Ascending aorta (tissue), 2 donors: Measurements from ENCODE around the gene ALPP. TPM values are rescaled to one million over a fixed set of nuclear protein-coding genes. Genes with fewer than 3 reads are reported as not detected.

Experiments
- DNase-seq, 2 donors: peaks; one replicate each; pipeline ENCODE4 v3.0.0-alpha.2; 2019; ENCODE audit warnings: low spot score in 2 of 2
- H3K27ac ChIP-seq, 2 donors: fragments of 200-600 bp; sonication (generic); one replicate each; pipeline ENCODE4 v1.5.1; 2016 to 2017; ENCODE audit warnings: mild to moderate bottlenecking in 1 of 2
- H3K27me3 ChIP-seq: fragments of 200-600 bp; sonication (generic); one replicate; pipeline ENCODE4 v1.5.1; 2017
- H3K36me3 ChIP-seq, 2 donors: fragments of 200-600 bp; sonication (generic); one replicate each; pipeline ENCODE4 v1.5.1; 2016
- H3K4me1 ChIP-seq, 2 donors: fragments of 200-600 bp; sonication (generic); one replicate each; pipeline ENCODE4 v1.5.1; 2016 to 2017; ENCODE audit warnings: mild to moderate bottlenecking in 1 of 2
- H3K4me3 ChIP-seq, 2 donors: fragments of 200-600 bp; sonication (generic); one replicate each; pipeline ENCODE4 v1.5.1; 2016 to 2017; ENCODE audit warnings: mild to moderate bottlenecking in 1 of 2
- H3K9me3 ChIP-seq, 2 donors: fragments of 200-600 bp; sonication (generic); one replicate each; pipeline ENCODE4 v1.5.1; 2016
- CTCF ChIP-seq, 3 experiments: fragments of 200-600 bp in 2 of 3; fragments of 450-650 bp in 1 of 3; sonication (generic) in 2 of 3; IDR thresholded peaks; one replicate each; pipeline ENCODE4 v1.5.1; 2016 to 2019; ENCODE audit warnings: antibody characterized with exemption in 3 of 3, mild to moderate bottlenecking in 1 of 3, moderate library complexity in 1 of 3
- intact Hi-C: fragments of 100-400 bp; cut with DNase I; formaldehyde crosslinking; loops from one replicate; pipeline ENCODE4 v1.15.1; 2023
- total RNA-seq: library from RNA; depleted of rRNA; stranded (reverse); fragments of >200 nt; gene quantifications from one replicate; pipeline ENCODE4 v1.1.0, GENCODE V29; 2016

The ALPP gene
- total RNA-seq, 1 donor from 2014 or later, result not detected

GRCh38 chr2:232351686-232352510, 26.7 kb upstream of the ALPP start:
- no peaks in the 10 kb centered on the region for H3K9me3 ChIP-seq
- DNase-seq, result no peak
- no peaks in the 10 kb centered on the region for H3K4me1 ChIP-seq
- no peaks in the 10 kb centered on the region for H3K36me3 ChIP-seq
- no peak for TF ChIP-seq CTCF (IDR thresholded peaks at IDR 0.05)
- no peak overlapping the region for H3K27ac ChIP-seq
- H3K4me3 ChIP-seq, result no peak overlapping the region
- intact Hi-C loops, result no loop called here
- H3K27me3 ChIP-seq, result peaks cover 19% of the 10 kb centered on the region

- Histone ChIP-seq H3K4me3 (no peak overlapping the region), H3K27ac (no peak overlapping the region), H3K36me3 (no peaks in the 10 kb centered on the region), H3K4me1 (no peaks in the 10 kb centered on the region), H3K9me3 (no peaks in the 10 kb centered on the region), H3K27me3 (peaks cover 19% of the 10 kb centered on the region)
- no peak for TF ChIP-seq CTCF (IDR thresholded peaks at IDR 0.05)
- intact Hi-C loops, result no loop called here
- DNase-seq, result no peak
Observed at GRCh38 chr2:232352511-232353091, 25.9 kb upstream of the ALPP start.

- Histone ChIP-seq H3K27me3 (peaks cover 19% of the 10 kb centered on the region), H3K36me3 (no peaks in the 10 kb centered on the region), H3K4me1 (no peaks in the 10 kb centered on the region), H3K9me3 (no peaks in the 10 kb centered on the region), H3K4me3 (no peak overlapping the region), H3K27ac (no peak overlapping the region)
- DNase-seq, result no peak
- intact Hi-C loops, result no loop called here
- TF ChIP-seq CTCF (IDR thresholded peaks at IDR 0.05), result no peak
Observed at GRCh38 chr2:232353096-232353495, 25.5 kb upstream of the ALPP start.

- no peaks in the 10 kb centered on the region for H3K36me3 ChIP-seq
Observed at GRCh38 chr2:232353660-232354059, 24.9 kb upstream of the ALPP start.

GRCh38 chr2:232354069-232354468, 24.5 kb upstream of the ALPP start:
- Histone ChIP-seq H3K9me3 (no peaks in the 10 kb centered on the region), H3K27ac (no peak overlapping the region), H3K4me1 (no peaks in the 10 kb centered on the region), H3K36me3 (no peaks in the 10 kb centered on the region), H3K27me3 (peaks cover 19% of the 10 kb centered on the region), H3K4me3 (no peak overlapping the region)
- intact Hi-C loops, result no loop called here
- no peak for DNase-seq
- TF ChIP-seq CTCF (IDR thresholded peaks at IDR 0.05), result no peak

More at GRCh38 chr2:232353660-232354059, 24.9 kb upstream of the ALPP start:
- Histone ChIP-seq H3K27me3 (peaks cover 19% of the 10 kb centered on the region), H3K4me1 (no peaks in the 10 kb centered on the region), H3K27ac (no peak overlapping the region), H3K4me3 (no peak overlapping the region), H3K9me3 (no peaks in the 10 kb centered on the region)
- intact Hi-C loops, result no loop called here
- DNase-seq, result no peak
- no peak for TF ChIP-seq CTCF (IDR thresholded peaks at IDR 0.05)
